G401 (cell line): Measurements from ENCODE around the gene THTPA. TPM values are rescaled to one million over a fixed set of nuclear protein-coding genes. Genes with fewer than 3 reads are reported as not detected.
"Not testable (repeated sequence)": the region's sequence is repeated elsewhere in the genome, so short reads cannot be mapped to it uniquely, and the experiment has no call there.

ENCODE experiments used
- DNase-seq: peaks from one replicate; pipeline ENCODE4 v3.0.0-alpha.2; 2015; ENCODE audit warnings: low spot score
- in situ Hi-C: cut with HindIII; loops from 2 replicates; pipeline ENCODE4 v1.10.0; 2016; ENCODE audit warnings: low sequenced_read_pairs, mixed read lengths
- total RNA-seq: library from RNA; depleted of rRNA; stranded (reverse); fragments of >200 nt; shearing (Covaris generic); gene quantifications from 2 replicates; pipeline ENCODE4 v1.2.3, GENCODE V29; 2014; rRNA removed

Gene THTPA
- total RNA-seq, 1 experiment from 2014 or later: 12.9 TPM

- in situ Hi-C loops: no loop called here
- no peak for DNase-seq
Observed at GRCh38 chr14:23603103-23603502, 47.0 kb downstream of the THTPA start.

- no peak for DNase-seq
- in situ Hi-C loops: no loop called here
Observed at GRCh38 chr14:23604148-23604547, 48.1 kb downstream of the THTPA start.

GRCh38 chr14:23604675-23605170 lies 48.7 kb downstream of the THTPA start:
- in situ Hi-C loops: no loop called here
- no peak for DNase-seq

- in situ Hi-C loops: no loop called here
- no peak for DNase-seq
Observed at GRCh38 chr14:23605931-23606585, 50.0 kb downstream of the THTPA start.

- in situ Hi-C loops: no loop called here
- peak; percentile 74 for DNase-seq
Observed at GRCh38 chr14:23608454-23608853, 52.4 kb downstream of the THTPA start.

GRCh38 chr14:23609001-23609400 lies 52.9 kb downstream of the THTPA start:
- no peak for DNase-seq
- in situ Hi-C loops: no loop called here

GRCh38 chr14:23609411-23610089 lies 53.5 kb downstream of the THTPA start:
- in situ Hi-C loops, DNase-seq: not testable (repeated sequence)

Other genes starting within 250 kb of the THTPA start
- 16.4 and 17.3 TPM in 2 replicates for gene BCL2L2, start 249.4 kb upstream of the THTPA start, total RNA-seq
- 112 and 138 TPM in 2 replicates for gene PABPN1, start 234.8 kb upstream of the THTPA start, total RNA-seq
- 21.3 and 25.9 TPM in 2 replicates for gene SLC22A17, start 203.4 kb upstream of the THTPA start, total RNA-seq
- gene EFS, start 191.1 kb upstream of the THTPA start, total RNA-seq: not detected in 2 replicates
- gene IL25, start 183.5 kb upstream of the THTPA start, total RNA-seq: not detected in 2 replicates
- not detected in 2 replicates for gene CMTM5, start 179.2 kb upstream of the THTPA start, total RNA-seq
- gene MYH6, start 148.0 kb upstream of the THTPA start, total RNA-seq: not detected in 2 replicates
- gene MYH7, start 120.6 kb upstream of the THTPA start, total RNA-seq: not detected in 2 replicates
- gene NGDN, start 86.6 kb upstream of the THTPA start, total RNA-seq: 47.6 and 52.1 TPM in 2 replicates
- gene ZFHX2, start 4.5 kb upstream of the THTPA start, total RNA-seq: under 0.01 and 0.03 TPM in 2 replicates
- 37.0 and 38.9 TPM in 2 replicates for gene AP1G2, start 11.5 kb downstream of the THTPA start, total RNA-seq
- not detected in 2 replicates for gene JPH4, start 22.5 kb downstream of the THTPA start, total RNA-seq
- 0.61 and 3.7 TPM in 2 replicates for gene DHRS2, start 80.1 kb downstream of the THTPA start, total RNA-seq